Measurements from ENCODE around the gene VEGFC. TPM values are rescaled to one million over a fixed set of nuclear protein-coding genes. Genes with fewer than 3 reads are reported as not detected.

Gene VEGFC
- total RNA-seq, 1 experiment from 2014 or later, result not detected

DNA sequence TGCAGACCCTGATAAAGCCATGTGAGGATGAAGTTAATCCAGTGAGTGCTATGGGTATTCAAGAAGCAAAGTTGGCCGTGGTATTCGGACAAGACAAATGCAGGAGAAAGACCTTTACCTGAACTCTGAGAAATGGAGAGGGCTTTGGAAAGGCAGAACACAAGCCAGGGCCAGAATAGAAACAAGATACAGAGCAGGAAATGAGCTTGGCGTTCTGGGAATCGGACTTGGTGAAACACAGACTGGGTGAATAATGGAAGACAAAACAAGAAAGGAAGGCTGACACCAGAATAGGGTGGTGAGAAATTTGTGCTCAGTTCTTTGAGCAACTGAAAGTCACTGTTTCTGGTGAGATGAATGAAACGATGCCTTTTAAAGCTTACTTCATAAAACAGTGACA lies 83.3 kb downstream of the VEGFC start:
- DNase-seq, result no peak
- CTCF ChIA-PET, result no interaction called here
- no peaks in the 10 kb centered on the region for H3K9me3 ChIP-seq
- POLR2A ChIA-PET, result no interaction called here
- H3K27ac Mint-ChIP-seq (ENCODE audit: unreplicated experiment), result no peak overlapping the region
- no peaks in the 10 kb centered on the region for H3K4me1 Mint-ChIP-seq (ENCODE audit: low read depth, unreplicated experiment)
- H3K27me3 Mint-ChIP-seq (ENCODE audit: insufficient read depth, unreplicated experiment), result peaks cover 4% of the 10 kb centered on the region
- BruUV-seq (replicated peaks), result no TSS peak
- H3K9me3 Mint-ChIP-seq (ENCODE audit: unreplicated experiment), result no peaks in the 10 kb centered on the region
- intact Hi-C loops (cut with micrococcal nuclease; ENCODE audit: unreplicated experiment), result no loop called here
- no peaks in the 10 kb centered on the region for H3K36me3 Mint-ChIP-seq (ENCODE audit: insufficient read depth, unreplicated experiment)
- TF ChIP-seq, protein P1, sequence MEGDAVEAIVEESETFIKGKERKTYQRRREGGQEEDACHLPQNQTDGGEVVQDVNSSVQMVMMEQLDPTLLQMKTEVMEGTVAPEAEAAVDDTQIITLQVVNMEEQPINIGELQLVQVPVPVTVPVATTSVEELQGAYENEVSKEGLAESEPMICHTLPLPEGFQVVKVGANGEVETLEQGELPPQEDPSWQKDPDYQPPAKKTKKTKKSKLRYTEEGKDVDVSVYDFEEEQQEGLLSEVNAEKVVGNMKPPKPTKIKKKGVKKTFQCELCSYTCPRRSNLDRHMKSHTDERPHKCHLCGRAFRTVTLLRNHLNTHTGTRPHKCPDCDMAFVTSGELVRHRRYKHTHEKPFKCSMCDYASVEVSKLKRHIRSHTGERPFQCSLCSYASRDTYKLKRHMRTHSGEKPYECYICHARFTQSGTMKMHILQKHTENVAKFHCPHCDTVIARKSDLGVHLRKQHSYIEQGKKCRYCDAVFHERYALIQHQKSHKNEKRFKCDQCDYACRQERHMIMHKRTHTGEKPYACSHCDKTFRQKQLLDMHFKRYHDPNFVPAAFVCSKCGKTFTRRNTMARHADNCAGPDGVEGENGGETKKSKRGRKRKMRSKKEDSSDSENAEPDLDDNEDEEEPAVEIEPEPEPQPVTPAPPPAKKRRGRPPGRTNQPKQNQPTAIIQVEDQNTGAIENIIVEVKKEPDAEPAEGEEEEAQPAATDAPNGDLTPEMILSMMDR (IDR thresholded peaks at IDR 0.05; ENCODE audit: insufficient read depth in 1 of 2, low read depth in 1 of 2, low read length in 1 of 2, severe bottlenecking in 1 of 2, unreplicated experiment in 1 of 2), result no peak
- H3K4me3 Mint-ChIP-seq (ENCODE audit: unreplicated experiment), result no peak overlapping the region
- no peaks in the 10 kb centered on the region for H3K27me3 ChIP-seq (replicated peaks; ENCODE audit: control insufficient read depth, insufficient read depth, low read length)
- H3K36me3 ChIP-seq (ENCODE audit: control insufficient read depth, insufficient read depth, low read length), result no peaks in the 10 kb centered on the region
- no peak overlapping the region for H3K4me3 ChIP-seq (ENCODE audit: low read depth, low read length)
- H3K4me1 ChIP-seq, result no peaks in the 10 kb centered on the region

DNA sequence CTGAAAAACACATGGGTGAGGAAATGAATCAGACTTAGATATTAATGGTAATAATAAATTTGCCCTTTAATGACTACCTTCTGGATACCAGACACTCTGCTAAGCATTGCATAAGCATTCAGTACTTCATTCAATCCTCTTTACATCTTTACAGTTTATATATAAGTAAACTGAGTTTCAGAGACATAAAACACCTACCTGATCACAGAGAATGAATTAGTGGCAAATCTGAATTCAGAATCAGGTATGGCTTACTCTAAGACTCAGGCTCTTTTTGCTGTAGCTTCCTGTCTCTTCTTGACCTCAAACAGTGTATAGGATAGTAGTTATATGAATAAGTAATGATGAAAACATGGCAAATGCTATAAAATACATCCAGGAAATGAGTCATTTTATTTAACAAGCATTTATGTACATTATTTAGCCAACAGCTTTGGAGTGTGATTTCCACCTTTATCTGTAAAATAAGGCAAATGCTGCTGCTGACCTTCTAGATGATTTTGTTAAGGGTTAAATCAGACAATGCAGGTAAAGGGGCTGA lies 83.9 kb downstream of the VEGFC start:
- CTCF ChIA-PET, result no interaction called here
- no peaks in the 10 kb centered on the region for H3K27me3 ChIP-seq (replicated peaks; ENCODE audit: control insufficient read depth, insufficient read depth, low read length)
- H3K27ac Mint-ChIP-seq (ENCODE audit: unreplicated experiment), result no peak overlapping the region

DNA sequence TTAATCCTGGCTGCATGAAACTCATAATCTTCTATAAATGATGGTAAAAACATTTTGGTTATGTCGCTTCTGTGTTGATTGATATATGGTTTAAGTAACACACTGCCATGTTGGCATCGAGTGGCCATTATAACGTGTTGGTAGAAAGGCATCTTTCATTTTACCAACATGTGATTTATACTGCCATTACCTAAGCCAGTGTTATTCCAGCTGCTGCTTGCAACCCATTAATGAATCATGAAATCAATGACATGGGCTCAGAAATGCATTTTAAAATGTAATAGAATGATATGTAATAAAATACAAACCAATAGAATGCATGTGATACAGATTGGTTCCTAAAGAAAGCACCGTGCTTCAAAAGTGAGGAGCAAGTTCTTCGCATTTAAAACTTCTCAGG lies 102.0 kb downstream of the VEGFC start:
- intact Hi-C loops (cut with micrococcal nuclease; ENCODE audit: unreplicated experiment), result no loop called here
- ChIA-PET CTCF (no interaction called here), POLR2A (no interaction called here)
- no peak for DNase-seq
- no peaks in the 10 kb centered on the region for H3K9me3 Mint-ChIP-seq (ENCODE audit: unreplicated experiment)
- H3K36me3 Mint-ChIP-seq (ENCODE audit: insufficient read depth, unreplicated experiment), result no peaks in the 10 kb centered on the region
- H3K27ac Mint-ChIP-seq (ENCODE audit: unreplicated experiment), result no peak overlapping the region
- H3K4me3 Mint-ChIP-seq (ENCODE audit: unreplicated experiment), result no peak overlapping the region
- H3K4me1 Mint-ChIP-seq (ENCODE audit: low read depth, unreplicated experiment), result no peaks in the 10 kb centered on the region
- no peaks in the 10 kb centered on the region for H3K27me3 Mint-ChIP-seq (ENCODE audit: insufficient read depth, unreplicated experiment)
- Histone ChIP-seq H3K4me1 (no peaks in the 10 kb centered on the region), H3K4me3 (ENCODE audit: low read depth, low read length) (no peak overlapping the region), H3K27me3 (replicated peaks; ENCODE audit: control insufficient read depth, insufficient read depth, low read length) (no peaks in the 10 kb centered on the region), H3K9me3 (no peaks in the 10 kb centered on the region), H3K36me3 (ENCODE audit: control insufficient read depth, insufficient read depth, low read length) (no peaks in the 10 kb centered on the region)
- BruUV-seq (replicated peaks), result no TSS peak
- TF ChIP-seq, protein P1 (IDR thresholded peaks at IDR 0.05; ENCODE audit: insufficient read depth in 1 of 2, low read depth in 1 of 2, low read length in 1 of 2, severe bottlenecking in 1 of 2, unreplicated experiment in 1 of 2), result no peak

More for the DNA sequence above, 83.9 kb downstream of the VEGFC start:
- H3K4me3 Mint-ChIP-seq (ENCODE audit: unreplicated experiment), result no peak overlapping the region
- no peaks in the 10 kb centered on the region for H3K4me1 Mint-ChIP-seq (ENCODE audit: low read depth, unreplicated experiment)
- H3K36me3 Mint-ChIP-seq (ENCODE audit: insufficient read depth, unreplicated experiment), result no peaks in the 10 kb centered on the region
- Histone ChIP-seq H3K9me3 (no peaks in the 10 kb centered on the region), H3K4me1 (no peaks in the 10 kb centered on the region), H3K36me3 (ENCODE audit: control insufficient read depth, insufficient read depth, low read length) (no peaks in the 10 kb centered on the region), H3K4me3 (ENCODE audit: low read depth, low read length) (no peak overlapping the region)
- H3K9me3 Mint-ChIP-seq (ENCODE audit: unreplicated experiment), result no peaks in the 10 kb centered on the region
- peaks cover 4% of the 10 kb centered on the region for H3K27me3 Mint-ChIP-seq (ENCODE audit: insufficient read depth, unreplicated experiment)
- no peak for DNase-seq
- POLR2A ChIA-PET, result no interaction called here
- BruUV-seq (replicated peaks), result no TSS peak
- TF ChIP-seq, protein P1 (IDR thresholded peaks at IDR 0.05; ENCODE audit: insufficient read depth in 1 of 2, low read depth in 1 of 2, low read length in 1 of 2, severe bottlenecking in 1 of 2, unreplicated experiment in 1 of 2), result no peak
- intact Hi-C loops (cut with micrococcal nuclease; ENCODE audit: unreplicated experiment), result no loop called here
